H9 (cell line): ENCODE results near the gene KIF6. TPM values are rescaled to one million over a fixed set of nuclear protein-coding genes. Genes with fewer than 3 reads are reported as not detected.

Experiments used
- DNase-seq: peaks from one replicate; pipeline ENCODE4 v3.0.0-alpha.2; 2017
- H2AFZ ChIP-seq: one replicate; pipeline ENCODE4 v1.6.1; 2013; ENCODE audit warnings: mild to moderate bottlenecking, low read length, control low read depth, moderate library complexity
- H2AK5ac ChIP-seq: 2 replicates; pipeline ENCODE4 v1.6.1; 2013; ENCODE audit warnings: low read length, control low read depth, mixed read lengths; ENCODE audit not compliant: insufficient read length
- H2BK120ac ChIP-seq: one replicate; pipeline ENCODE4 v1.6.1; 2013; ENCODE audit warnings: low read depth, mild to moderate bottlenecking, low read length, control low read depth, inconsistent platforms; ENCODE audit not compliant: poor library complexity, severe bottlenecking
- H2BK12ac ChIP-seq: 2 replicates; pipeline ENCODE4 v1.6.1; 2013; ENCODE audit warnings: low read length, control low read depth, mixed read lengths, low read depth; ENCODE audit not compliant: insufficient read length
- H2BK15ac ChIP-seq: 2 replicates; pipeline ENCODE4 v1.6.1; 2013; ENCODE audit warnings: low read depth, low read length, control low read depth
- H2BK20ac ChIP-seq: one replicate; pipeline ENCODE4 v1.6.1; 2013; ENCODE audit warnings: low read depth, mild to moderate bottlenecking, low read length, control low read depth, inconsistent platforms; ENCODE audit not compliant: poor library complexity, severe bottlenecking
- H2BK5ac ChIP-seq: 2 replicates; pipeline ENCODE4 v1.6.1; 2013; ENCODE audit warnings: low read length, control low read depth, mixed read lengths; ENCODE audit not compliant: insufficient read length
- H3K14ac ChIP-seq: 2 replicates; pipeline ENCODE4 v1.6.1; 2013; ENCODE audit warnings: low read length, control low read depth; ENCODE audit not compliant: insufficient read depth
- H3K18ac ChIP-seq: 2 replicates; pipeline ENCODE4 v1.6.1; 2013; ENCODE audit warnings: low read depth, mild to moderate bottlenecking, mixed read lengths, low read length, control low read depth; ENCODE audit not compliant: insufficient read length
- H3K23ac ChIP-seq: 2 replicates; pipeline ENCODE4 v1.6.1; 2013; ENCODE audit warnings: low read length, control low read depth, mixed read lengths, low read depth; ENCODE audit not compliant: insufficient read length
- H3K23me2 ChIP-seq: 2 replicates; pipeline ENCODE4 v1.6.1; 2013; ENCODE audit warnings: low read depth, mild to moderate bottlenecking, mixed read lengths, low read length, control low read depth; ENCODE audit not compliant: insufficient read length, poor library complexity, severe bottlenecking
- H3K27ac ChIP-seq: 2 replicates; pipeline ENCODE4 v1.5.1; 2013; ENCODE audit warnings: low read length, control low read depth, mixed read lengths, low read depth; ENCODE audit not compliant: insufficient read length
- H3K27me3 ChIP-seq: 2 replicates; pipeline ENCODE4 v1.6.1; 2013; ENCODE audit warnings: low read length, control low read depth, inconsistent platforms; ENCODE audit not compliant: insufficient read depth
- H3K4ac ChIP-seq: 2 replicates; pipeline ENCODE4 v1.6.1; 2013; ENCODE audit warnings: low read depth, mild to moderate bottlenecking, control low read depth, inconsistent platforms, low read length, moderate library complexity
- H3K4me1 ChIP-seq: 2 replicates; pipeline ENCODE4 v1.6.1; 2013; ENCODE audit warnings: low read length, control low read depth, inconsistent platforms; ENCODE audit not compliant: insufficient read depth
- H3K4me2 ChIP-seq: 2 replicates; pipeline ENCODE4 v1.6.1; 2013; ENCODE audit warnings: low read length, control low read depth, mixed read lengths; ENCODE audit not compliant: insufficient read length, insufficient read depth
- H3K56ac ChIP-seq: 2 replicates; pipeline ENCODE4 v1.6.1; 2013; ENCODE audit warnings: low read depth, mild to moderate bottlenecking, mixed read lengths, low read length, control low read depth; ENCODE audit not compliant: insufficient read length
- H3K79me1 ChIP-seq: 2 replicates; pipeline ENCODE4 v1.6.1; 2013; ENCODE audit warnings: low read depth, mild to moderate bottlenecking, moderate library complexity, low read length, control low read depth, inconsistent platforms; ENCODE audit not compliant: insufficient read depth, poor library complexity, severe bottlenecking
- H3K79me2 ChIP-seq: 2 replicates; pipeline ENCODE4 v1.6.1; 2013; ENCODE audit warnings: low read length, control low read depth, inconsistent platforms; ENCODE audit not compliant: insufficient read depth
- H3K9ac ChIP-seq: 2 replicates; pipeline ENCODE4 v1.6.1; 2013; ENCODE audit warnings: low read length, control low read depth, mixed read lengths; ENCODE audit not compliant: insufficient read length; ENCODE audit errors: extremely low read depth
- H3K9me3 ChIP-seq: one replicate; pipeline ENCODE4 v1.6.1; 2013; ENCODE audit warnings: low read depth, low read length, inconsistent platforms; ENCODE audit not compliant: control insufficient read depth
- H3T11ph ChIP-seq: one replicate; pipeline ENCODE4 v1.6.1; 2013; ENCODE audit warnings: mild to moderate bottlenecking, low read length, control low read depth, inconsistent platforms
- H4K20me1 ChIP-seq: one replicate; pipeline ENCODE4 v1.6.1; 2013; ENCODE audit not compliant: control insufficient read depth, insufficient read length, insufficient read depth
- H4K5ac ChIP-seq: 2 replicates; pipeline ENCODE4 v1.6.1; 2013; ENCODE audit warnings: low read depth, mild to moderate bottlenecking, mixed read lengths, low read length, control low read depth; ENCODE audit not compliant: insufficient read length
- H4K8ac ChIP-seq: replicated peaks from 2 replicates; pipeline ENCODE4 v1.6.1; 2013; ENCODE audit warnings: low read length, control low read depth, mixed read lengths, low read depth; ENCODE audit not compliant: insufficient read length
- H4K91ac ChIP-seq: 2 replicates; pipeline ENCODE4 v1.6.1; 2013; ENCODE audit warnings: low read depth, mild to moderate bottlenecking, moderate library complexity, mixed read lengths, low read length, control low read depth; ENCODE audit not compliant: insufficient read length
- H3K27ac Mint-ChIP-seq, 3 experiments: 2 replicates in 2 of 3; 3 replicates in 1 of 3; pipeline ENCODE4 v1.8.0; 2020 to 2021; ENCODE audit warnings: mixed read lengths in 3 of 3, mild to moderate bottlenecking in 1 of 3, moderate library complexity in 1 of 3
- H3K27me3 Mint-ChIP-seq: 2 replicates; pipeline ENCODE4 v1.8.0; 2021; ENCODE audit warnings: low read depth, mild to moderate bottlenecking, moderate library complexity, mixed read lengths
- H3K36me3 Mint-ChIP-seq, 3 experiments: 2 replicates in 2 of 3; 3 replicates in 1 of 3; pipeline ENCODE4 v1.8.0; 2020 to 2021; ENCODE audit warnings: low read depth in 3 of 3, mixed read lengths in 3 of 3; ENCODE audit not compliant: insufficient read depth in 1 of 3
- H3K4me1 Mint-ChIP-seq, 2 experiments: 2 replicates each; pipeline ENCODE4 v1.8.0; 2020; ENCODE audit warnings: mixed read lengths in 2 of 2
- H3K4me3 Mint-ChIP-seq, 2 experiments: 2 replicates in 1 of 2; 3 replicates in 1 of 2; pipeline ENCODE4 v1.8.0; 2020 to 2021; ENCODE audit warnings: mild to moderate bottlenecking in 2 of 2, mixed read lengths in 2 of 2, moderate library complexity in 1 of 2
- H3K9me3 Mint-ChIP-seq, 2 experiments: 2 replicates in 1 of 2; 3 replicates in 1 of 2; pipeline ENCODE4 v1.8.0; 2020; ENCODE audit warnings: mild to moderate bottlenecking in 2 of 2, mixed read lengths in 2 of 2, moderate library complexity in 1 of 2
- WGBS: extraction: QIAGEN DNeasy Blood & Tissue Kit; methylation state at CpG from one replicate; pipeline ENCODE4 v1.1.7; 2013; ENCODE audit warnings: missing lambda C conversion rate, low lambda C conversion rate, mixed read lengths; ENCODE audit not compliant: insufficient read length; ENCODE audit errors: extremely low coverage; 5-methylcytosine and 5-hydroxymethylcytosine counted together
- total RNA-seq: library from RNA; stranded (reverse); gene quantifications from 2 replicates; pipeline ENCODE4 v1.2.1, GENCODE V29; 2021
- TF ChIP-seq, protein P1 (sequence below): fragments of 200-600 bp; sonication (generic); conservative IDR thresholded peaks from 3 replicates; pipeline ENCODE4 v1.8.0; 2021; ENCODE audit warnings: antibody characterized with exemption, mild to moderate bottlenecking

Gene KIF6
- total RNA-seq, 1 experiment from 2014 or later = 0.63 TPM

DNA sequence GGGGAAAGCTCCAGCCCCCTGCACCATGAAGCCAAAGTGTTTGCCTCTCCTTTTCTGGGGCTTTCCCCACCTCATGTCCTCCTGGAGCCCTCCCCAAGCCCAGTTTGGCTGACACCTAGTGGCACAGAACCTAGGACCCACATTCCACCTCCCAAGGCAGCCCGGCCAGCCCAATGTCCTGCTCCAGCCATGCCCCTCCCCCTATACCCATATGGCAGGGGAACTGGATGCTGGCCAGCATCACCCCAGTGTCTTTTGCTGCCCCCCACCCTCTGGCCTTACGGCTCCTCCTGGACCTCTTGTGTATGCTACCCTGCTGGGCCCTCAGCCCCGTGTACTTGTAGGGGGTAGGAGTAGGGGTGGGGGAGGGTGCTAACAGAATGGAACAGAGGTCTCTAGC lies 170.1 kb downstream of the KIF6 start:
- Mint-ChIP-seq H3K27me3 (no peaks in the 10 kb centered on the region), H3K27ac (peak overlapping the region in 1 of 3 experiments; percentile 53; a peak in 1 of 7 replicates)

More for the DNA sequence above, 170.1 kb downstream of the KIF6 start:
- WGBS = no CpG with 5 or more reads among the region's 3 CpGs
- Mint-ChIP-seq H3K4me3 (no peak overlapping the region), H3K4me1 (peaks cover 18 to 30% of the 10 kb centered on the region in 2 experiments), H3K9me3 (no peaks in the 10 kb centered on the region), H3K36me3 (no peaks in the 10 kb centered on the region)
- H2BK12ac ChIP-seq = no peak overlapping the region
- peaks cover 6% of the 10 kb centered on the region; the same call in 1 of the 2 replicates for H3K4me1 ChIP-seq
- no peak overlapping the region for H3K27ac ChIP-seq
- no peaks in the 10 kb centered on the region for H3K23me2 ChIP-seq
- H3K4ac ChIP-seq = no peak overlapping the region
- H2AFZ ChIP-seq = no peak overlapping the region
- H2AK5ac ChIP-seq = no peak overlapping the region
- no peak overlapping the region for H3K18ac ChIP-seq
- H3T11ph ChIP-seq = no peak overlapping the region
- H3K9me3 ChIP-seq = no peaks in the 10 kb centered on the region
- H3K56ac ChIP-seq = no peak overlapping the region
- DNase-seq = peak; percentile 35
- no peak overlapping the region for H3K9ac ChIP-seq
- no peaks in the 10 kb centered on the region for H3K79me1 ChIP-seq
- no peak overlapping the region for H4K91ac ChIP-seq
- H3K79me2 ChIP-seq = no peaks in the 10 kb centered on the region
- no peak overlapping the region for H2BK15ac ChIP-seq
- H4K8ac ChIP-seq = no peak overlapping the region
- no peak overlapping the region for H3K4me2 ChIP-seq
- H2BK5ac ChIP-seq = no peak overlapping the region
- no peak overlapping the region for H4K5ac ChIP-seq
- TF ChIP-seq, protein P1, sequence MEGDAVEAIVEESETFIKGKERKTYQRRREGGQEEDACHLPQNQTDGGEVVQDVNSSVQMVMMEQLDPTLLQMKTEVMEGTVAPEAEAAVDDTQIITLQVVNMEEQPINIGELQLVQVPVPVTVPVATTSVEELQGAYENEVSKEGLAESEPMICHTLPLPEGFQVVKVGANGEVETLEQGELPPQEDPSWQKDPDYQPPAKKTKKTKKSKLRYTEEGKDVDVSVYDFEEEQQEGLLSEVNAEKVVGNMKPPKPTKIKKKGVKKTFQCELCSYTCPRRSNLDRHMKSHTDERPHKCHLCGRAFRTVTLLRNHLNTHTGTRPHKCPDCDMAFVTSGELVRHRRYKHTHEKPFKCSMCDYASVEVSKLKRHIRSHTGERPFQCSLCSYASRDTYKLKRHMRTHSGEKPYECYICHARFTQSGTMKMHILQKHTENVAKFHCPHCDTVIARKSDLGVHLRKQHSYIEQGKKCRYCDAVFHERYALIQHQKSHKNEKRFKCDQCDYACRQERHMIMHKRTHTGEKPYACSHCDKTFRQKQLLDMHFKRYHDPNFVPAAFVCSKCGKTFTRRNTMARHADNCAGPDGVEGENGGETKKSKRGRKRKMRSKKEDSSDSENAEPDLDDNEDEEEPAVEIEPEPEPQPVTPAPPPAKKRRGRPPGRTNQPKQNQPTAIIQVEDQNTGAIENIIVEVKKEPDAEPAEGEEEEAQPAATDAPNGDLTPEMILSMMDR = no peak
- no peak overlapping the region for H2BK120ac ChIP-seq
- no peak overlapping the region for H2BK20ac ChIP-seq
- H4K20me1 ChIP-seq = no peaks in the 10 kb centered on the region
- H3K14ac ChIP-seq = no peak overlapping the region
- no peak overlapping the region for H3K23ac ChIP-seq
- no peaks in the 10 kb centered on the region; the same call in 1 of the 2 replicates for H3K27me3 ChIP-seq
